NT2/D1 (cell line): ENCODE results near the gene PNMA8C.

Source experiments
- SUZ12 ChIP-seq: IDR thresholded peaks from 2 replicates; pipeline ENCODE4 v1.6.1; 2011; ENCODE audit not compliant: insufficient read length, insufficient read depth; ENCODE audit errors: extremely low read depth
- YY1 ChIP-seq: IDR thresholded peaks from 2 replicates; pipeline ENCODE4 v1.6.1; 2011; ENCODE audit not compliant: insufficient read length, insufficient read depth
- ZNF274 ChIP-seq: IDR thresholded peaks from 2 replicates; pipeline ENCODE4 v1.6.1; 2011; ENCODE audit warnings: mild to moderate bottlenecking, low read depth, low read length

DNA sequence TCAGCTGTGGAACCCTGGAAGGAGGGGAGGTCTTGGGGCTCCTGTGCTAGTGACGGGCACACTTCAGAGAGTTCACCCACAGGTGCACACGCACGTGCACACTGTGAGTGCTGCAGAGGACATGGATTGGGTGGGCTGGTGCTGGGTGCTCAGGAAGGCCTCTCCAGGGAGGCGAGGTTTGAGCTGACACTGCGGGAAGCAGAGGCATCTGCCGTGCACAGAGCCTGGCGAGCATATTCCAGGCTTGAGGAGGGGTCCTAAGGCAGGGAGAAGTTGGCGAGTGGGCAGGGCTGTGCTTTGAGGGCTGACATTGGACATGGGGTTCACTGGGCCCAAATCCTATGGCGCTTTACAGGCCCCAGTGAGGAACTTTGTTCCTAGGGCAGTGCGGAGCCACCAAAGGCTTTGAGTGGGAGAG lies 41.0 kb downstream of the PNMA8C start:
- TF ChIP-seq YY1 (no peak), ZNF274 (no peak), SUZ12 (no peak)
